ENCODE measurements around the gene TRIM9. TPM values are rescaled to one million over a fixed set of nuclear protein-coding genes. Genes with fewer than 3 reads are reported as not detected.

TRIM9 gene
- total and polyA plus RNA-seq, 2 experiments from 2014 or later, result 4.4 to 6.2 TPM

GRCh38 chr14:51002406-51002999, 92.4 kb downstream of the TRIM9 start:
- Histone ChIP-seq H3K27ac (ENCODE audit: low read depth) (no peak overlapping the region), H3K27me3 (ENCODE audit: insufficient read depth) (no peaks in the 10 kb centered on the region), H2AFZ (no peak overlapping the region), H4K20me1 (replicated peaks; ENCODE audit: insufficient read depth) (no peaks in the 10 kb centered on the region), H3F3A (replicated peaks; ENCODE audit: low read depth) (no peaks in the 10 kb centered on the region), H3K79me2 (replicated peaks; ENCODE audit: insufficient read depth) (no peaks in the 10 kb centered on the region), H3K36me3 (ENCODE audit: insufficient read depth) (no peaks in the 10 kb centered on the region), H3K9me2 (ENCODE audit: insufficient read depth) (no peaks in the 10 kb centered on the region), H3K4me3 (no peak overlapping the region), H3K4me1 (ENCODE audit: insufficient read depth) (peaks cover 12% of the 10 kb centered on the region), H3K4me2 (no peak overlapping the region)
- Mint-ChIP-seq H3K4me1 (peaks cover 15% of the 10 kb centered on the region), H3K9me3 (no peaks in the 10 kb centered on the region), H3K36me3 (ENCODE audit: low read depth) (no peaks in the 10 kb centered on the region), H3K27me3 (ENCODE audit: insufficient read depth, low read depth, poor library complexity) (no peaks in the 10 kb centered on the region), H3K4me3 (no peak overlapping the region), H3K27ac (no peak overlapping the region)
- no peak for ATAC-seq
- TF ChIP-seq STAT1 (IDR thresholded peaks at IDR 0.05; ENCODE audit: unreplicated experiment), result no peak
- DNase-seq (ENCODE audit: low spot score), result no peak

GRCh38 chr14:51000566-51000965, 94.3 kb downstream of the TRIM9 start:
- no peak overlapping the region for H3K27ac Mint-ChIP-seq
- no peaks in the 10 kb centered on the region for H3K9me2 ChIP-seq (ENCODE audit: insufficient read depth)
- H3K4me1 Mint-ChIP-seq, result peaks cover 15% of the 10 kb centered on the region
- H3K4me2 ChIP-seq, result no peak overlapping the region
- TF ChIP-seq EZH2phosphoT487 (IDR thresholded peaks at IDR 0.05; ENCODE audit: unreplicated experiment), result no peak
- TF ChIP-seq ZNF114 (CRISPR knock-in tag; IDR thresholded peaks at IDR 0.05), result no peak
- TF ChIP-seq CTCF (conservative IDR thresholded peaks at IDR 0.05; ENCODE audit: low read depth in 2 of 2), result no peak
- no peak for TF ChIP-seq EZH2 (IDR thresholded peaks at IDR 0.05; ENCODE audit: low read depth, unreplicated experiment)
- TF ChIP-seq STAT1 (IDR thresholded peaks at IDR 0.05; ENCODE audit: unreplicated experiment), result no peak
- no peak for TF ChIP-seq ZNF331 (CRISPR knock-in tag; IDR thresholded peaks at IDR 0.05; ENCODE audit: low read depth)
- TF ChIP-seq JUNB (IDR thresholded peaks at IDR 0.05; ENCODE audit: unreplicated experiment), result no peak
- H3K27ac ChIP-seq (ENCODE audit: low read depth), result no peak overlapping the region
- H3K36me3 ChIP-seq (ENCODE audit: insufficient read depth), result no peaks in the 10 kb centered on the region
- ATAC-seq (no peak), DNase-seq (ENCODE audit: low spot score) (no peak)
- H3F3A ChIP-seq (replicated peaks; ENCODE audit: low read depth), result no peaks in the 10 kb centered on the region
- no peaks in the 10 kb centered on the region for H3K27me3 ChIP-seq (ENCODE audit: insufficient read depth)
- no peak overlapping the region for H3K4me3 ChIP-seq
- no peaks in the 10 kb centered on the region; the same call in 2 of the 3 replicates for H3K36me3 Mint-ChIP-seq (ENCODE audit: low read depth)
- no peaks in the 10 kb centered on the region for H3K27me3 Mint-ChIP-seq (ENCODE audit: insufficient read depth, low read depth, poor library complexity)
- no peaks in the 10 kb centered on the region for H4K20me1 ChIP-seq (replicated peaks; ENCODE audit: insufficient read depth)
- no peaks in the 10 kb centered on the region for H3K79me2 ChIP-seq (replicated peaks; ENCODE audit: insufficient read depth)
- H3K9me3 Mint-ChIP-seq, result no peaks in the 10 kb centered on the region
- H2AFZ ChIP-seq, result no peak overlapping the region
- H3K4me3 Mint-ChIP-seq, result no peak overlapping the region
- H3K4me1 ChIP-seq (ENCODE audit: insufficient read depth), result peaks cover 12% of the 10 kb centered on the region

GRCh38 chr14:50999726-51000125, 95.2 kb downstream of the TRIM9 start:
- Mint-ChIP-seq H3K4me1 (peaks cover 15% of the 10 kb centered on the region), H3K36me3 (ENCODE audit: low read depth) (no peaks in the 10 kb centered on the region; the same call in 2 of the 3 replicates), H3K27ac (no peak overlapping the region), H3K9me3 (no peaks in the 10 kb centered on the region), H3K4me3 (no peak overlapping the region), H3K27me3 (ENCODE audit: insufficient read depth, low read depth, poor library complexity) (no peaks in the 10 kb centered on the region)
- TF ChIP-seq ZNF331 (CRISPR knock-in tag; IDR thresholded peaks at IDR 0.05; ENCODE audit: low read depth) (no peak), CTCF (conservative IDR thresholded peaks at IDR 0.05; ENCODE audit: low read depth in 2 of 2) (peak in 1 of 2 experiments; percentile 51; a peak in 2 of 4 replicates)
- H3K36me3 ChIP-seq (ENCODE audit: insufficient read depth), result no peaks in the 10 kb centered on the region
- ATAC-seq (no peak), DNase-seq (ENCODE audit: low spot score) (no peak)
- no peaks in the 10 kb centered on the region for H4K20me1 ChIP-seq (replicated peaks; ENCODE audit: insufficient read depth)
- H3K4me1 ChIP-seq (ENCODE audit: insufficient read depth), result peaks cover 12% of the 10 kb centered on the region
- no peak overlapping the region for H3K4me2 ChIP-seq
- H3K79me2 ChIP-seq (replicated peaks; ENCODE audit: insufficient read depth), result no peaks in the 10 kb centered on the region
- no peaks in the 10 kb centered on the region for H3K27me3 ChIP-seq (ENCODE audit: insufficient read depth)
- H3K9me2 ChIP-seq (ENCODE audit: insufficient read depth), result no peaks in the 10 kb centered on the region
- H3K4me3 ChIP-seq, result no peak overlapping the region
- H3F3A ChIP-seq (replicated peaks; ENCODE audit: low read depth), result no peaks in the 10 kb centered on the region
- H2AFZ ChIP-seq, result no peak overlapping the region
- no peak overlapping the region for H3K27ac ChIP-seq (ENCODE audit: low read depth)
